WTC11 (cell line): ENCODE results near the gene RUVBL1.

ENCODE experiments used
- NR2C2 ChIP-seq: sonication (generic); formaldehyde crosslinking; IDR thresholded peaks from 2 replicates; pipeline ENCODE4 v1.8.0; 2022; ENCODE audit warnings: mild to moderate bottlenecking, missing genetic modification reagents
- SMAD3 ChIP-seq: sonication (generic); formaldehyde crosslinking; IDR thresholded peaks from 2 replicates; pipeline ENCODE4 v1.8.0; 2022; ENCODE audit warnings: missing genetic modification reagents, mild to moderate bottlenecking, borderline replicate concordance
- ZNF121 ChIP-seq: sonication (generic); formaldehyde crosslinking; IDR thresholded peaks from 2 replicates; pipeline ENCODE4 v1.8.0; 2023; ENCODE audit warnings: missing genetic modification reagents
- TF ChIP-seq, protein P1 (sequence below): fragments of 200-600 bp; IDR thresholded peaks from 2 replicates; pipeline ENCODE4 v1.8.0; 2022; ENCODE audit warnings: antibody characterized with exemption
- TF ChIP-seq, protein P2 (sequence below): sonication (generic); formaldehyde crosslinking; IDR thresholded peaks from 2 replicates; pipeline ENCODE4 v1.8.1; 2023; ENCODE audit warnings: mild to moderate bottlenecking, moderate library complexity, missing genetic modification reagents

DNA sequence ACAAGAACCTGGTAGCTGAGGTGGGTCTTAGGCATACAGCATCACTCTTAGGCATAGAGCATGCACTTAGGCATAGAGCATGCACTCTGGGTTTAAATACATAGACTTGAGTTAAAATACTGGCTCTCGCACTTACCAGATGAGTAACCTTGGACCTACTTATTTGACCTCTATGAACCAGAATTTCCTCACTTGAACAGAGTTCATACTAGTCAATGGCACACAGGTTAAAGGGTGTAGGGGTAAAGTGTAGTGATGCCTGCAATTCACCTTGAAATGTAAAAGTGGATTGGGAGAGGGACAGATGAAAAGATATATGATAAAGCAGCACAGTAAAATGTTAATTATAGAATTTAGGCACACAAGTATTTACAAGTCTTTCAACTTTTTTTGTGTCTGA lies 1.6 kb downstream of the RUVBL1 start:
- TF ChIP-seq, protein P1, sequence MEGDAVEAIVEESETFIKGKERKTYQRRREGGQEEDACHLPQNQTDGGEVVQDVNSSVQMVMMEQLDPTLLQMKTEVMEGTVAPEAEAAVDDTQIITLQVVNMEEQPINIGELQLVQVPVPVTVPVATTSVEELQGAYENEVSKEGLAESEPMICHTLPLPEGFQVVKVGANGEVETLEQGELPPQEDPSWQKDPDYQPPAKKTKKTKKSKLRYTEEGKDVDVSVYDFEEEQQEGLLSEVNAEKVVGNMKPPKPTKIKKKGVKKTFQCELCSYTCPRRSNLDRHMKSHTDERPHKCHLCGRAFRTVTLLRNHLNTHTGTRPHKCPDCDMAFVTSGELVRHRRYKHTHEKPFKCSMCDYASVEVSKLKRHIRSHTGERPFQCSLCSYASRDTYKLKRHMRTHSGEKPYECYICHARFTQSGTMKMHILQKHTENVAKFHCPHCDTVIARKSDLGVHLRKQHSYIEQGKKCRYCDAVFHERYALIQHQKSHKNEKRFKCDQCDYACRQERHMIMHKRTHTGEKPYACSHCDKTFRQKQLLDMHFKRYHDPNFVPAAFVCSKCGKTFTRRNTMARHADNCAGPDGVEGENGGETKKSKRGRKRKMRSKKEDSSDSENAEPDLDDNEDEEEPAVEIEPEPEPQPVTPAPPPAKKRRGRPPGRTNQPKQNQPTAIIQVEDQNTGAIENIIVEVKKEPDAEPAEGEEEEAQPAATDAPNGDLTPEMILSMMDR: no peak
- TF ChIP-seq, protein P2, sequence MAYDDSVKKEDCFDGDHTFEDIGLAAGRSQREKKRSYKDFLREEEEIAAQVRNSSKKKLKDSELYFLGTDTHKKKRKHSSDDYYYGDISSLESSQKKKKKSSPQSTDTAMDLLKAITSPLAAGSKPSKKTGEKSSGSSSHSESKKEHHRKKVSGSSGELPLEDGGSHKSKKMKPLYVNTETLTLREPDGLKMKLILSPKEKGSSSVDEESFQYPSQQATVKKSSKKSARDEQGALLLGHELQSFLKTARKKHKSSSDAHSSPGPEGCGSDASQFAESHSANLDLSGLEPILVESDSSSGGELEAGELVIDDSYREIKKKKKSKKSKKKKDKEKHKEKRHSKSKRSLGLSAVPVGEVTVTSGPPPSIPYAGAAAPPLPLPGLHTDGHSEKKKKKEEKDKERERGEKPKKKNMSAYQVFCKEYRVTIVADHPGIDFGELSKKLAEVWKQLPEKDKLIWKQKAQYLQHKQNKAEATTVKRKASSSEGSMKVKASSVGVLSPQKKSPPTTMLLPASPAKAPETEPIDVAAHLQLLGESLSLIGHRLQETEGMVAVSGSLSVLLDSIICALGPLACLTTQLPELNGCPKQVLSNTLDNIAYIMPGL (CRISPR knock-in tag): no peak
- TF ChIP-seq NR2C2 (CRISPR knock-in tag): no peak
- no peak for TF ChIP-seq SMAD3 (CRISPR knock-in tag)
- TF ChIP-seq ZNF121 (CRISPR knock-in tag): no peak
